Measurements from ENCODE around the gene ARF5. TPM values are rescaled to one million over a fixed set of nuclear protein-coding genes. Genes with fewer than 3 reads are reported as not detected.

The ARF5 gene
- total RNA-seq, 1 experiment from 2014 or later: 133 TPM

GRCh38 chr7:127591591-127591990 lies 3.4 kb downstream of the ARF5 start:
- DNase-seq (ENCODE audit: unreplicated experiment): no peak
- Mint-ChIP-seq H3K4me1 (ENCODE audit: insufficient read depth, unreplicated experiment) (peaks cover 11% of the 10 kb centered on the region), H3K4me3 (ENCODE audit: unreplicated experiment) (no peak overlapping the region), H3K9me3 (ENCODE audit: unreplicated experiment) (no peaks in the 10 kb centered on the region), H3K27ac (ENCODE audit: low read depth, unreplicated experiment) (no peak overlapping the region), H3K36me3 (ENCODE audit: insufficient read depth, unreplicated experiment) (peaks cover 19% of the 10 kb centered on the region), H3K27me3 (ENCODE audit: insufficient read depth, unreplicated experiment) (no peaks in the 10 kb centered on the region)
- ChIA-PET POLR2A (interaction anchor here (1.3 kb wide), 1 partner anchor 60 kb away, joined by 4 read pairs; the partner anchor contains the start of gene SND1), CTCF (no interaction called here)
- no TSS peak for BruUV-seq (replicated peaks)
- no peak for TF ChIP-seq CTCF (IDR thresholded peaks at IDR 0.05; ENCODE audit: unreplicated experiment)
- intact Hi-C loops (cut with micrococcal nuclease): no loop called here

- CTCF ChIA-PET: no interaction called here
- intact Hi-C loops (cut with micrococcal nuclease): no loop called here
- Mint-ChIP-seq H3K9me3 (ENCODE audit: unreplicated experiment) (no peaks in the 10 kb centered on the region), H3K4me1 (ENCODE audit: insufficient read depth, unreplicated experiment) (peaks cover 8% of the 10 kb centered on the region), H3K27me3 (ENCODE audit: insufficient read depth, unreplicated experiment) (no peaks in the 10 kb centered on the region), H3K36me3 (ENCODE audit: insufficient read depth, unreplicated experiment) (peaks cover 19% of the 10 kb centered on the region), H3K27ac (ENCODE audit: low read depth, unreplicated experiment) (no peak overlapping the region), H3K4me3 (ENCODE audit: unreplicated experiment) (no peak overlapping the region)
- POLR2A ChIA-PET: no interaction called here
- BruUV-seq (replicated peaks): no TSS peak
- DNase-seq (ENCODE audit: unreplicated experiment): no peak
- no peak for TF ChIP-seq CTCF (IDR thresholded peaks at IDR 0.05; ENCODE audit: unreplicated experiment)
These were observed 4.3 kb downstream of the ARF5 start for GRCh38 chr7:127592550-127592949.

- Mint-ChIP-seq H3K4me1 (ENCODE audit: insufficient read depth, unreplicated experiment) (peaks cover 6% of the 10 kb centered on the region), H3K9me3 (ENCODE audit: unreplicated experiment) (no peaks in the 10 kb centered on the region), H3K4me3 (ENCODE audit: unreplicated experiment) (no peak overlapping the region), H3K36me3 (ENCODE audit: insufficient read depth, unreplicated experiment) (peaks cover 19% of the 10 kb centered on the region), H3K27me3 (ENCODE audit: insufficient read depth, unreplicated experiment) (no peaks in the 10 kb centered on the region), H3K27ac (ENCODE audit: low read depth, unreplicated experiment) (no peak overlapping the region)
- intact Hi-C loops (cut with micrococcal nuclease): no loop called here
- ChIA-PET POLR2A (no interaction called here), CTCF (interaction anchor here (0.7 kb wide), 1 partner anchor 341 kb away, joined by 3 read pairs; no protein-coding TSS in a partner anchor)
- TF ChIP-seq CTCF (IDR thresholded peaks at IDR 0.05; ENCODE audit: unreplicated experiment): no peak
- no peak for DNase-seq (ENCODE audit: unreplicated experiment)
- BruUV-seq (replicated peaks): no TSS peak
These were observed 6.3 kb downstream of the ARF5 start for GRCh38 chr7:127594490-127594889.

- CTCF ChIA-PET: interaction anchor here (0.6 kb wide), 1 partner anchor 112 kb away, joined by 4 read pairs; no protein-coding TSS in a partner anchor
- no peak for TF ChIP-seq CTCF (IDR thresholded peaks at IDR 0.05; ENCODE audit: unreplicated experiment)
These were observed 7.5 kb downstream of the ARF5 start for GRCh38 chr7:127595737-127596136.

More at GRCh38 chr7:127595737-127596136, 7.5 kb downstream of the ARF5 start:
- Mint-ChIP-seq H3K4me3 (ENCODE audit: unreplicated experiment) (no peak overlapping the region), H3K27me3 (ENCODE audit: insufficient read depth, unreplicated experiment) (peaks cover 6% of the 10 kb centered on the region), H3K4me1 (ENCODE audit: insufficient read depth, unreplicated experiment) (no peaks in the 10 kb centered on the region), H3K9me3 (ENCODE audit: unreplicated experiment) (no peaks in the 10 kb centered on the region), H3K36me3 (ENCODE audit: insufficient read depth, unreplicated experiment) (peaks cover 15% of the 10 kb centered on the region), H3K27ac (ENCODE audit: low read depth, unreplicated experiment) (no peak overlapping the region)
- intact Hi-C loops (cut with micrococcal nuclease): no loop called here
- no TSS peak for BruUV-seq (replicated peaks)
- DNase-seq (ENCODE audit: unreplicated experiment): no peak
- POLR2A ChIA-PET: no interaction called here
